Spleen (tissue), 11 donors: ENCODE measurements around the gene SHANK2. TPM values are rescaled to one million over a fixed set of nuclear protein-coding genes. Genes with fewer than 3 reads are reported as not detected.

Experiments used
- DNase-seq: peaks from one replicate; pipeline ENCODE4 v3.0.0-alpha.2; 2020
- H3K27ac ChIP-seq, 8 donors: fragments of 200-600 bp; sonication (generic) in 7 of 8; 1 replicate in 4 of 8; 2 replicates in 4 of 8; pipeline versions ENCODE4 v1.5.0 to v1.8.0; 2016 to 2021; ENCODE audit warnings: inconsistent platforms in 4 of 8, mild to moderate bottlenecking in 4 of 8, moderate library complexity in 1 of 8
- H3K27me3 ChIP-seq, 7 donors: fragments of 200-600 bp; sonication (generic) in 6 of 7; replicated peaks in 1 of 7; 1 replicate in 4 of 7; 2 replicates in 3 of 7; pipeline versions ENCODE4 v1.5.0 to v1.8.0; 2016 to 2021; ENCODE audit warnings: inconsistent platforms in 3 of 7, mild to moderate bottlenecking in 1 of 7
- H3K36me3 ChIP-seq, 6 donors: fragments of 200-600 bp; sonication (generic) in 5 of 6; 1 replicate in 4 of 6; 2 replicates in 2 of 6; pipeline versions ENCODE4 v1.5.0 to v1.8.0; 2016 to 2021; ENCODE audit warnings: inconsistent platforms in 2 of 6
- H3K4me1 ChIP-seq, 6 donors: fragments of 200-600 bp; sonication (generic) in 5 of 6; 1 replicate in 3 of 6; 2 replicates in 3 of 6; pipeline versions ENCODE4 v1.5.0 to v1.8.0; 2016 to 2021; ENCODE audit warnings: inconsistent platforms in 3 of 6
- H3K4me3 ChIP-seq, 8 donors: fragments of 200-600 bp; sonication (generic) in 7 of 8; 1 replicate in 4 of 8; 2 replicates in 4 of 8; pipeline versions ENCODE4 v1.5.0 to v1.8.0; 2016 to 2021; ENCODE audit warnings: inconsistent platforms in 4 of 8, mild to moderate bottlenecking in 4 of 8, moderate library complexity in 2 of 8
- H3K9me3 ChIP-seq, 8 donors: fragments of 200-600 bp; sonication (generic) in 7 of 8; 1 replicate in 4 of 8; 2 replicates in 4 of 8; pipeline versions ENCODE4 v1.5.0 to v1.8.0; 2016 to 2021; ENCODE audit warnings: inconsistent platforms in 4 of 8
- POLR2A ChIP-seq, 3 donors: fragments of 450-650 bp; IDR thresholded peaks; one replicate each; pipeline ENCODE4 v1.5.1; 2017; ENCODE audit warnings: antibody characterized with exemption in 3 of 3, mild to moderate bottlenecking in 1 of 3
- POLR2AphosphoS5 ChIP-seq, 3 donors: sonication (generic); formaldehyde crosslinking; IDR thresholded peaks; one replicate each; pipeline ENCODE4 v1.5.1; 2017; ENCODE audit warnings: antibody characterized with exemption in 3 of 3
- WGBS, 5 donors: extraction: QIAGEN DNeasy Blood & Tissue Kit in 3 of 5; methylation state at CpG; one replicate each; pipeline versions ENCODE4 v1.1.5 to v1.1.7; 2013 to 2018; 5-methylcytosine and 5-hydroxymethylcytosine counted together
- intact Hi-C: fragments of 100-400 bp; cut with DNase I; formaldehyde crosslinking; loops from one replicate; pipeline ENCODE4 v1.15.0; 2023; ENCODE audit warnings: low total_unique reads
- polyA plus RNA-seq, 3 donors: library from polyadenylated mRNA; stranded (reverse); fragments of 200-250 nt; gene quantifications; one replicate each; pipeline ENCODE4 v1.2.1, GENCODE V29; 2013
- total RNA-seq, 7 donors: library from RNA; depleted of rRNA in 3 of 7; stranded (reverse); fragments of >200 nt in 3 of 7; fragmentation: NEBNext Ultra II Directional in 4 of 7; extraction: Animal tissue kit (Norgen Biotek cat#: 25700) in 4 of 7; gene quantifications; one replicate each; pipeline versions ENCODE4 v1.1.0 to v1.2.1, GENCODE V29; 2016 to 2021
- TF ChIP-seq, protein P1 (sequence below), 11 experiments: fragments of 200-600 bp in 7 of 11; fragments of 450-650 bp in 4 of 11; sonication (generic) in 4 of 11; IDR thresholded peaks in 8 of 11; conservative IDR thresholded peaks in 3 of 11; 1 replicate in 7 of 11; 2 replicates in 4 of 11; pipeline versions ENCODE4 v1.4.0 to v1.8.0; 2016 to 2021; ENCODE audit warnings: antibody characterized with exemption in 11 of 11, inconsistent platforms in 4 of 11, mild to moderate bottlenecking in 1 of 11
- donor health status: healthy with polysubstance abuse.
- donor health status: DM: no; HTN: no; CAD: no; lungs with moderate emphysema.
- donor health status: DM: no; HTN: no; CAD: no.
- donor health status: Bipolar disorder and iron deficiency.
- donor health status: healthy.
- donor health status: DM: no; HTN: no; CAD: no.
- donor health status: DM: yes; HTN: yes; CAD: no.

SHANK2 gene
- total and polyA plus RNA-seq, 10 donors: 0.30 to 23.8 (median 9.4) TPM

GRCh38 chr11:71263386-71263785 is 11.0 kb upstream of the SHANK2 start:
- Histone ChIP-seq H3K27me3 (peaks cover 0 to 25% (median 4%) of the 10 kb centered on the region in 7 donors), H3K36me3 (no peaks in the 10 kb centered on the region), H3K4me1 (no peaks in the 10 kb centered on the region), H3K9me3 (peaks cover 0 to 13% (median 11%) of the 10 kb centered on the region in 8 donors), H3K27ac (no peak overlapping the region), H3K4me3 (no peak overlapping the region)
- intact Hi-C loops: no loop called here
- 65 to 73% (median 66%) methylated on average over 4 of the region's 4 CpGs for WGBS, 5 donors
- DNase-seq: no peak
- no peak for TF ChIP-seq POLR2AphosphoS5 (IDR thresholded peaks at IDR 0.05)
- TF ChIP-seq, protein P1, sequence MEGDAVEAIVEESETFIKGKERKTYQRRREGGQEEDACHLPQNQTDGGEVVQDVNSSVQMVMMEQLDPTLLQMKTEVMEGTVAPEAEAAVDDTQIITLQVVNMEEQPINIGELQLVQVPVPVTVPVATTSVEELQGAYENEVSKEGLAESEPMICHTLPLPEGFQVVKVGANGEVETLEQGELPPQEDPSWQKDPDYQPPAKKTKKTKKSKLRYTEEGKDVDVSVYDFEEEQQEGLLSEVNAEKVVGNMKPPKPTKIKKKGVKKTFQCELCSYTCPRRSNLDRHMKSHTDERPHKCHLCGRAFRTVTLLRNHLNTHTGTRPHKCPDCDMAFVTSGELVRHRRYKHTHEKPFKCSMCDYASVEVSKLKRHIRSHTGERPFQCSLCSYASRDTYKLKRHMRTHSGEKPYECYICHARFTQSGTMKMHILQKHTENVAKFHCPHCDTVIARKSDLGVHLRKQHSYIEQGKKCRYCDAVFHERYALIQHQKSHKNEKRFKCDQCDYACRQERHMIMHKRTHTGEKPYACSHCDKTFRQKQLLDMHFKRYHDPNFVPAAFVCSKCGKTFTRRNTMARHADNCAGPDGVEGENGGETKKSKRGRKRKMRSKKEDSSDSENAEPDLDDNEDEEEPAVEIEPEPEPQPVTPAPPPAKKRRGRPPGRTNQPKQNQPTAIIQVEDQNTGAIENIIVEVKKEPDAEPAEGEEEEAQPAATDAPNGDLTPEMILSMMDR (IDR thresholded peaks at IDR 0.05 in 8 of 11, conservative IDR thresholded peaks at IDR 0.05 in 3 of 11): no peak
- TF ChIP-seq POLR2A (IDR thresholded peaks at IDR 0.05): no peak

- Histone ChIP-seq H3K4me1 (peaks cover 3 to 29% (median 21%) of the 10 kb centered on the region in 6 donors), H3K27me3 (peaks cover 0 to 57% (median 25%) of the 10 kb centered on the region in 7 donors), H3K27ac (no peak overlapping the region), H3K4me3 (no peak overlapping the region), H3K36me3 (no peaks in the 10 kb centered on the region), H3K9me3 (peaks cover 0 to 27% (median 22%) of the 10 kb centered on the region in 8 donors)
- no peak for TF ChIP-seq POLR2AphosphoS5 (IDR thresholded peaks at IDR 0.05)
- no peak for TF ChIP-seq POLR2A (IDR thresholded peaks at IDR 0.05)
- TF ChIP-seq, protein P1 (IDR thresholded peaks at IDR 0.05 in 8 of 11, conservative IDR thresholded peaks at IDR 0.05 in 3 of 11): no peak
- no peak for DNase-seq
- 49 to 58% (median 53%) methylated on average over 11 of the region's 11 CpGs for WGBS, 5 donors
- intact Hi-C loops: no loop called here
These were observed 3.6 kb upstream of the SHANK2 start for GRCh38 chr11:71255800-71256479.

GRCh38 chr11:71255323-71255722 is 2.9 kb upstream of the SHANK2 start:
- DNase-seq: no peak
- Histone ChIP-seq H3K27me3 (peaks cover 0 to 63% (median 31%) of the 10 kb centered on the region in 7 donors), H3K4me3 (no peak overlapping the region), H3K36me3 (no peaks in the 10 kb centered on the region), H3K27ac (no peak overlapping the region), H3K9me3 (peaks cover 0 to 27% (median 22%) of the 10 kb centered on the region in 8 donors), H3K4me1 (peaks cover 3 to 35% (median 28%) of the 10 kb centered on the region in 6 donors)
- WGBS, 5 donors: 71 to 79% (median 74%) methylated on average over 5 of the region's 5 CpGs
- no peak for TF ChIP-seq POLR2AphosphoS5 (IDR thresholded peaks at IDR 0.05)
- no peak for TF ChIP-seq POLR2A (IDR thresholded peaks at IDR 0.05)
- TF ChIP-seq, protein P1 (IDR thresholded peaks at IDR 0.05 in 8 of 11, conservative IDR thresholded peaks at IDR 0.05 in 3 of 11): no peak
- intact Hi-C loops: no loop called here

DNA sequence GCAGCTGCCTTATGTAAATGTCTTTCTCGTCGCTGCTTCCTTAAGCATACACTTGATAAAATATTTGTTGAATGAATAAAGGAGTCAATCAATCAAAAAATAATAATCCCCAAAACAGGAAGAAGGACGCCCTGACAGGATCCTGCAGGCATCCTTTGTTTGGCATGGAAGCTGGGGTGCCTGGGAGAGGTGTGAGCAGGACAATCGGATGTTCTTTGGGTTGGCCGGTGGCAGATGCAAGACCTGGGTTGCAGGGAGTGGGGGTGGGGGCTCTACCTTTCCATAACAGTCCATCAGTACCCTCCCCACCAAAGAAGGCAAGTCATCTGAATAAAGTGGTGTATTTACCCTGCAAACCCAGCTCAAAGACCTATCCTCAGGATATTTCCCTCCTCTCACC is 1.4 kb upstream of the SHANK2 start:
- Histone ChIP-seq H3K4me1 (peaks cover 3 to 38% (median 29%) of the 10 kb centered on the region in 6 donors), H3K9me3 (peaks cover 0 to 19% (median 15%) of the 10 kb centered on the region in 8 donors), H3K27me3 (peaks cover 0 to 78% (median 47%) of the 10 kb centered on the region in 7 donors), H3K27ac (no peak overlapping the region), H3K4me3 (no peak overlapping the region), H3K36me3 (no peaks in the 10 kb centered on the region)
- 45 to 58% (median 48%) methylated on average over 5 of the region's 5 CpGs for WGBS, 5 donors
- DNase-seq: no peak
- TF ChIP-seq, protein P1 (IDR thresholded peaks at IDR 0.05 in 8 of 11, conservative IDR thresholded peaks at IDR 0.05 in 3 of 11): no peak
- TF ChIP-seq POLR2AphosphoS5 (IDR thresholded peaks at IDR 0.05): no peak
- no peak for TF ChIP-seq POLR2A (IDR thresholded peaks at IDR 0.05)
- intact Hi-C loops: no loop called here
